ENCODE data around the gene STXBP5L. TPM values are rescaled to one million over a fixed set of nuclear protein-coding genes. Genes with fewer than 3 reads are reported as not detected.

The STXBP5L gene
- total and polyA plus RNA-seq, 4 donors, result not detected

GRCh38 chr3:121018917-121019321 is 110.9 kb downstream of the STXBP5L start (continued):
- no peak for TF ChIP-seq MAX (IDR thresholded peaks at IDR 0.05)
- TF ChIP-seq NR2F2 (IDR thresholded peaks at IDR 0.05), result no peak
- no peak for TF ChIP-seq ZBTB33 (IDR thresholded peaks at IDR 0.05)

GRCh38 chr3:121063628-121064027 is 155.6 kb downstream of the STXBP5L start:
- Histone ChIP-seq H3K27ac (ENCODE audit: low read depth in 1 of 2, low read length in 2 of 2) (no peak overlapping the region), H3K4me3 (ENCODE audit: low read depth in 1 of 3, low read length in 3 of 3) (no peak overlapping the region), H3K4me1 (ENCODE audit: control insufficient read depth in 4 of 4, insufficient read depth in 4 of 4, low read length in 3 of 4) (no peaks in the 10 kb centered on the region), H3K9ac (ENCODE audit: low read depth in 1 of 2, low read length in 2 of 2) (no peak overlapping the region), H3K27me3 (ENCODE audit: control insufficient read depth in 4 of 4, insufficient read depth in 4 of 4, low read length in 3 of 4) (no peaks in the 10 kb centered on the region), H3K9me3 (ENCODE audit: control insufficient read depth in 4 of 4, low read length in 3 of 4) (peaks cover 0 to 1% (median 0%) of the 10 kb centered on the region in 4 donors), H3K36me3 (ENCODE audit: control insufficient read depth in 4 of 4, insufficient read depth in 3 of 4, low read depth in 1 of 4, low read length in 3 of 4) (no peaks in the 10 kb centered on the region)
- no peak for TF ChIP-seq FOXA1 (IDR thresholded peaks at IDR 0.05)
- no peak for TF ChIP-seq SP1 (IDR thresholded peaks at IDR 0.05)
- no peak for TF ChIP-seq HNF4A (conservative IDR thresholded peaks at IDR 0.05)
- no peak for DNase-seq (ENCODE audit: low spot score)
- 61% methylated on average over 6 of the region's 6 CpGs for WGBS

- 79% methylated on average over 6 of the region's 6 CpGs for WGBS
- no peaks in the 10 kb centered on the region for H3K36me3 ChIP-seq (ENCODE audit: control insufficient read depth in 4 of 4, insufficient read depth in 3 of 4, low read depth in 1 of 4, low read length in 3 of 4)
- no peak overlapping the region for H3K4me3 ChIP-seq (ENCODE audit: low read depth in 1 of 3, low read length in 3 of 3)
- H3K9me3 ChIP-seq (ENCODE audit: control insufficient read depth in 4 of 4, low read length in 3 of 4), result peaks cover 0 to 1% (median 0%) of the 10 kb centered on the region in 4 donors
- no peaks in the 10 kb centered on the region for H3K27me3 ChIP-seq (ENCODE audit: control insufficient read depth in 4 of 4, insufficient read depth in 4 of 4, low read length in 3 of 4)
- H3K4me1 ChIP-seq (ENCODE audit: control insufficient read depth in 4 of 4, insufficient read depth in 4 of 4, low read length in 3 of 4), result no peaks in the 10 kb centered on the region
- no peak overlapping the region for H3K9ac ChIP-seq (ENCODE audit: low read depth in 1 of 2, low read length in 2 of 2)
- H3K27ac ChIP-seq (ENCODE audit: low read depth in 1 of 2, low read length in 2 of 2), result no peak overlapping the region
- DNase-seq (ENCODE audit: low spot score), result no peak
- TF ChIP-seq TAF1 (conservative IDR thresholded peaks at IDR 0.05) (no peak), EGR1 (IDR thresholded peaks at IDR 0.05; ENCODE audit: low read depth in 2 of 2) (no peak), MAX (IDR thresholded peaks at IDR 0.05) (no peak), RXRA (IDR thresholded peaks at IDR 0.05) (no peak), YY1 (IDR thresholded peaks at IDR 0.05) (no peak), JUND (IDR thresholded peaks at IDR 0.05) (no peak), GABPA (IDR thresholded peaks at IDR 0.05 in 1 of 2, conservative IDR thresholded peaks at IDR 0.05 in 1 of 2) (no peak), NR2F2 (IDR thresholded peaks at IDR 0.05) (no peak), HNF4G (IDR thresholded peaks at IDR 0.05) (no peak), ZBTB33 (IDR thresholded peaks at IDR 0.05) (no peak), SP1 (IDR thresholded peaks at IDR 0.05) (no peak), FOXA1 (IDR thresholded peaks at IDR 0.05) (no peak), RAD21 (IDR thresholded peaks at IDR 0.05) (no peak), REST (IDR thresholded peaks at IDR 0.05) (no peak), ATF3 (IDR thresholded peaks at IDR 0.05) (no peak), CTCF (IDR thresholded peaks at IDR 0.05; ENCODE audit: low read depth, low read length, missing input control) (no peak), FOXA2 (IDR thresholded peaks at IDR 0.05) (no peak), HNF4A (conservative IDR thresholded peaks at IDR 0.05) (no peak)
Observed at GRCh38 chr3:121064121-121064520, 156.1 kb downstream of the STXBP5L start.

All from liver (tissue), 9 donors.